ENCODE data around the gene RAPGEF5.
"Not testable (repeated sequence)": the region's sequence is repeated elsewhere in the genome, so short reads cannot be mapped to it uniquely, and the experiment has no call there.

RAPGEF5 gene

DNA sequence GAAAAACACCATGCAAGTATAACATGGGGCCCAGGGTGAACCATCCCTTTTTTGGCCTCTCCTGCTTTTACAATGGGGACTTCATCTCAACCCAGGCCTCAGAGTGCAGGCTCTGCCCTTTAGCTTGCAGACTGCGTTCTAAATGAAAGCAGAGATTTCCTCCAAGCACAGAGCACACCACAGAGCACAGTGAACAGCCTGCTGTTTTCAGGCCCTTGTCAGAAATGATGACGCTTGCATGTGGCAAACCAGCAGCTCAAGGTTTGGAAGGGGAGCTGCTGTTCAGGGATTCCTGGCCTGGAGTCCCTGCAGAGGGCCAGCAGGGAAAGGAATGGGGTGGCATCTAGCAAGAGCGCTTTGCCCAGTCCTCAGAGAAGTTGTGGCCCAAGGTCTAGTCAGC, 243.9 kb downstream of the RAPGEF5 start:
- no peak for DNase-seq

DNA sequence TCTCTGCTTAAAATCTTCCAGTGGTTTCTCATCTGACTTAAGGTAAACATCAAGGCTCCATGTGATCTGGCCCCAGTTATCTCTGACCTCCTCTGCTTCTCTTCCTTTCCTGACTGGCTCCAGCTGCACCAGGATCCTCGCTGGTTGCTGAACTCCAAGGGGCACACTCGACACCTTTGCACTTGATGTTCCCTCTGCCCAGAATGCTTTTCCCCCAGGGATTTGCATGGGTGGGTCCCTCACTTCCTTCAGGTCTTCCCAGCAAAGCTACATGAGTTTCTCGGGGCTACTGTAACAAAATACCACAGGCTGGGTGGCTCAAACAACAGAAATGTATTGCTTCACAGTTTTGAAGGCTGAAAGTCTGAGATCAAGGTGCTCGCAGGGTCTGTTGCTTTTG, 245.3 kb downstream of the RAPGEF5 start:
- DNase-seq, result no peak

DNA sequence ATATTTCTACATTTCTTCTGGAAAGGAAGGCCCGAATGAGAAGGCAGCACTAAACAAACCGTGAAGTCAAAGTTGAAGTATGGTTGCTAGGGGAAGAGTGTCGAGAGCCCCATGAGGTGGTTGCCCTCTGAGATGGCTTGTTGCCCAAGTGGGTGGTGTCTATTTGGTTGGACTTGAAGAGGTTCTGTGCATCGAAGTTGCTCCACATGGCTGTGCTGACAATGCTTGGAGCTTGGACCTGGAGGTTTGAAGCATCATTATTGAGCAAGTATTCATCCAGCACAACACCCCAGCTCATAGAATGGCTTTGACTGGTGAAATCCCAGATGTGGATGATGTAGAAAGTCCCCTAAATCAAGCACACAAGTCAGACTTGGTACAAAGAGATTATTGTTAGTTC, 246.1 kb downstream of the RAPGEF5 start:
- DNase-seq, result no peak

DNA sequence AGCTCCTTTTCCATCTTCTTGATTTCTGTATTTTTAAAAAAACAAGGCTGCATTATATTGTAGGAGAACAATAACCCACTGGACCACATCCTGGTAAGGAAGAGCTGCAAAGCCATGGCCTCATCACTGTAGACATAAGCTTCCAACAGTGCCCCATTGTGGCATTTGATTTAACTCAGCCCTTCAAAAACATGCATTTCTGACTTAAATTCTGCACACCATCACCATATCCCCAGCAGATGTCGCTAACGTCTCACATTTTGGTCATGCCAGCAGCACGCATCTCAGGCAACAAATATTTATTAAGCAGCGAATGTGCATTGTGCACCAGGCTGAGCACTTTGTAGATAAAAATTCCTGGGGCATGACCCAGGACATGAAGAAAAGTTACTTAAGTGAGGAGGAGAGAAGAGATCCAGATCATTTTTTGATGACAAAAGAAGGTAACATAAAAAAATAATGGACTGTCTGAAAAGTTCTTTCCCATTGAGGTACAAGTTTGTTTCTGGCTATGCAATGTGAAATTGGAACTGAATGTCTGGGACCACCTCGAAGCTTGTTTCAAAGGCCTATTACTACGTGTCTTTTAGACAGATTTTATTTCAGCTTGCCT, 246.6 kb downstream of the RAPGEF5 start:
- peak; percentile 43 for DNase-seq

DNA sequence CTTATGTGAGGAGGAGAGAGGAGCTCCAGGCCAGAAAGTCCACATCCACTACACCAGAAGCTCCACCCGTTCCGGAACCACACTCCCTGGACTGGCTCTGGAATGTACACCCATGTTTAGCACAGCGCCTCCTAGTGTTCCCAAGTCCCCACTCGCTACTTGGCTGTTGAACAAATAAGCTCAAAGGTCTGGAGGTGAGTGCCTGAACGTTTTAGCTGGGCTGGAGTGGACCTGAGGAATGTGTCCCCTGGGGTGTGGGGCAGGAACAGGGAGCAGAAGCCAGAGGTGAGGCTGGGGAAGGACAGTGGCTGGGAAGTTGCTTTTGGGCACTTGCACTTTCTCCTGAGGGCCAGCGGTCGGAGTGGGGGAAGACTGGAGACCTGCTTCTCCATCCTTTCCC, 247.2 kb downstream of the RAPGEF5 start:
- DNase-seq, result no peak

DNA sequence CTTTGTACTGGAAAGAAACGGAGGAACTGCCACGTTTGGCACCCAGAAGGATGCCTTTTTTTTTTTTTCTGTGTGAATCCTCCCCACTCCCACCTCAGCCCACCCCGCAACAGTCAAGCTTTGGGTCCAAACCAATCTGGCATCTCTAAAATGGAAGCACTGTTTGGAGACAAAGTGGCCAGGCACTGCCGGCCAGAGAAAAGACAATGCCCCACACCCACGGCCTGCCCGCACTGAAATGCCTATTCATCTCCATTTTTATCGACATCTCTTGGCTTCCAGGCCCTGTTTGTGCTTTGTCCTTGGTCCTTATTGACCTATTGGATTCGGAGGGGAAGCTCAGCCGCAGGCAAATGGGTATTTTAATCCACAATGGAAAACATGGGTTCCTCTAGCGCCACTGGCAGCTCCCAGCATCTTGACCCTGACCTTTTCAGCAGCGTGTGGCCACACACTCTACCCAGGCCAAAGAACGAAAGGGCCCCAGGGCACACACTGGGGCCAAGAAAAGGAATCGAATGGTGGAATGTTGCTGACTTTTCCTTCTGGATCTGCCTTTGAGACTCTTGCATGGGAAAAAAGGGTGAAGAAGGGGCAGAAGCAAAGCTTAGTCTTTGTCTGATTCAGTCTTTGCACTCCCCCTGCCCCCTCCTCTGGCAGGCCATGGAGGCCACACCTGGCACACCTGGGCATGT, 248.7 kb downstream of the RAPGEF5 start:
- no peak for DNase-seq

DNA sequence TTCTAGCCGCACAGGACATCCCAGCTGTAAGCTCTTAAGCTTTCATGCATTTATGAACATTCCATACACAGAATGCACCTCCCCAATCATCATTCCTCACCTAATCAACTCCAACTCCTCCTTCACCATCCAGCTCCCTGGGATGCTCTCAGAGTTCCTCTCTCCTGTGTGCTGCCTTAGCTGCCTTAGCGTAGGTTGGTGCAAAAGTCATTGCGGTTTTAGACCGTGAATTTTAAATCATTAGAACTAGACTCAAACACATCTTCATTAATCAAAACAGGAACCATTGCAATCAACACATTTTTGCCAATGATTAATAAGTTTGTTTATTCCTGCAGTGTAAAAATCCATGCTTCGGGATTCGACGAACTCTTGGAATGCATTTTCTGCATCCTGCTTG, 251.4 kb downstream of the RAPGEF5 start:
- DNase-seq, result no peak

DNA sequence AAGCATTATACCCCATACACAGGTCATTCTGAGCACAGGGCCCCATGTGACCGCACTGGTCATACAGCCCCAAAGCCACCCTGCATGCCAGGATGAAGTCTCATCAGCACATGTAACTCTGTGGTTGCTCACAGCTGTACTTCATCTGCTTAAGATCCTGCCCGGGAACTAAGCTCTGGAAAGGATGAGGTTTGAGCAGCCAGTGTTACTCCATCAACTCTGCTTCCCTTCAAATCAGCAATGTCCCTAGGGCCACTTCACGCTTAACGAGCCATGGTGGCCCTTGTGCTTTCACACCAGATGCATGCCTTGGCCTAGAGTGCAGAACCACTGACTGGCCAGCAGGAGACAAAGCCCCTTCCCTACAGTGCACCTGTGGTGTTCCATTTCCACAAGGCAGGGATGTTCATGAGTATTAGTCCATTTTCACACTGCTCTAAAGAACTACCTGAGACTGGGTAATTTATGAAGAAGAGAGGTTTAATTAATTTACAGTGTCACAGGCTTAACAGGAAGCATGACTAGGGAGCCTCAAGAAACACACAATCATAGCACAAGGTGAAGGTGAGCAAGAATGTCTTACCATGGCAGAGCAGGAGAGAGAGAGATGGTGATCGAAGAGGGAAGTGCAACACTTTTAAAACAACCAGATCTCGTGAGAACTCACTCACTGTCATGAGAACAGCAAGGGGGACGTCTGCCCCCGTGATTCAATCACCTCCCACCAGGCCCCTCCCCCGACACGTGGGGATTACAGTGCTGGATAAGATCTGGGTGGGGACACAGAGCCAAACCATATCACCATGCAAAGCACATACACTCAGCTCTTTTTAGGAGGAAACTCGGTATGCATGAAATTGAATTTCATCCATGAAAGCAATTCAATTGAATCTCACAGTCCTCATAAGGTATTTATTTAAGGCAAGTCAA, 262.3 kb downstream of the RAPGEF5 start:
- DNase-seq, result peak; percentile 14

DNA sequence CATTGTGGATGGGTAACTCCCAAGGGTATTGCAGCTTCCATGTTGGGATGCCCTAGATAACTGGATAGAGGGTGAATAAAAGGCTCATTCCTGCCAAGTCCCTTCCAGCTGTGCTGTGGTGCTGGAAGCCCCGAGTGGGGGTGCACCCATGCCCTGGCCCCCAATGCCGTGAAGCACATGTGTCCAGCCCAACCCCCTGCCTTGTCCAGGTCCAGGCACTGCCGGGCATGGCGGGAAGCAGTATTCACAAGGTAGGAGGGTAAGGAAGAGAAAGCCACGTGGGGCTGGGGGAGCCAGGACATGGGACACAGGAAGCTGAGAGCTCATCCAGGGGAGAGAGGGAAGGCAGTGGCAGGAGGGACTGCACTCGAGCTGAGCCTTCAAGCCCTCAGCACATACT, 263.0 kb downstream of the RAPGEF5 start:
- DNase-seq, result no peak

DNA sequence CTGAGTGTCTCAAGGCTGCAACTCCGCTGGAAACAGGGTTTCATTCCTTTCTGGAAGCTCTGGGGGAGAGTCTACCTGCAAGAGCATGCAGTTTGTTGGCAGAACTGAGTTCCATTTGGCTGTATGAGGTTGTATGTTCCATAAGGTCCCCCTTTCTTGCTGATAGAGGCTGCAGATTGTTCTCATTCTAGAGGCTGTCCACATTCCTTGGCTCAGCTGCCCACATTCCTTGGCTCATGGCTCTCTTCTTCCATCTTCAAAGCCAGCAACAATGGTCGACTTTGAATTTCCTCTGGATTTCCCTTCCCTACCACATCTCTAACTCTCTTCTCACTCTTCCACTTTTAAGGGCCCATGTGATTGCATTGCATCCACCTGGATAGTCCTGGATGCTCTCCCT, 264.0 kb downstream of the RAPGEF5 start:
- no peak for DNase-seq

DNA sequence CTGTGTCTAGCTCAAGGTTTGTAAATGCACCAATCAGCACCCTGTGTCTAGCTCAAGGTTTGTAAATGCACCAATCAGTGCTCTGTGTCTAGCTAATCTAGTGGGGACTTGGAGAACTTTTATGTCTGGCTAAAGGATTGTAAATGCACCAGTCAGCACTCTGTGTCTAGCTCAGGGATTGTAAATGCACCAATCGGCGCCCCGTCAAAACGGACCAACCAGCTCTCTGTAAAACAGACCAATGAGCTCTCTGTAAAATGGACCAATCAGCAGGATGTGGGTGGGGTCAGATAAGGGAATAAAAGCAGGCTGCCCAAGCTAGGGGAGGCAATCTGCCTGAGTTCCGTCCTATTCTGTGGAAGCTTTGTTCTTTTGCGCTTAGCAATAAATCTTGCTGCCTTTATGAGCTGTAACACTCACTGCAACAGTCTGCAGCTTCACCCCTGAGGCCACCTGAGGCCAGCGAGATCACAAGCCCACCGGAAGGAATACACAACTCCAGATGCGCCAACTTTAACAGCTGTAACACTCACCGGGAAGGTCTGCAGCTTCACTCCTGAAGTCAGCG, 265.9 kb downstream of the RAPGEF5 start:
- not testable (repeated sequence) for DNase-seq

DNA sequence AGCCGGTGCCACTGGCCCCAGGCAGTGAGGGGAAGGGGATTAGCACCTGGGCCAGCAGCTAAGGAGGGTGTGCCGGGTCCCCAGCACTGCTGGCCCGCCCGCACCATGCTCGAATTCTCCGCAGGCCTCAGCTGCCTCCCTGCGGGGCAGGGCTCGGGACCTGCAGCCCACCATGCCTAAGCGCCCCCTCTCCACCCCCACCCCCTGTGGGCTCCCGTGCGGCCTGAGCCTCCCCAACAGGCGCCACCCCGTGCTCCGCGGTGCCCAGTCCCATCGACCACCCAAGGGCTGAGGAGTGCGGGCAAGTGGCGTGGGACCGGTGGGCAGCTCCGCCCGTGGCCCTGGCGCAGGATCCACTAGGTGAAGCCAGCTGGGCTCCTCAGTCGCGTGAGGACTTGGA, 266.4 kb downstream of the RAPGEF5 start:
- no peak for DNase-seq

DNA sequence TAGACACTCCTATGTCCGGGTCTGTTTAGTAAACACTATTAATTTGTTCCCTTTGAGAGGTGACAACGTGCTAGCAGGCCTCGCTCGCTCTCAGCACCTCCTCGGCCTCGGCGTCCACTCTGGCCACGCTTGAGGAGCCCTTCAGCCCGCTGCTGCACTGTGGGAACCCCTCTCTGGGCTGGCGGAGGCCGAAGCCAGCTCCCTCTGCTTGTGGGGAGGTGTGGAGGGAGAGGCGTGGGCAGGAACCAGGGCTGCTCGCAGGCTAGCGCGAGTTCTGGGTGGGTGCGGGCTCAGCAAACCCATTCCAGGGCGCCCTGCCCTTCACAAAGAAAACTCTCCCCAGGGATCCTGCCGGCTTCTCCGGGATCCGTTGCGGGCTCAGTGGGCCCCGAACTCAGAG, 266.8 kb downstream of the RAPGEF5 start:
- DNase-seq, result no peak

DNA sequence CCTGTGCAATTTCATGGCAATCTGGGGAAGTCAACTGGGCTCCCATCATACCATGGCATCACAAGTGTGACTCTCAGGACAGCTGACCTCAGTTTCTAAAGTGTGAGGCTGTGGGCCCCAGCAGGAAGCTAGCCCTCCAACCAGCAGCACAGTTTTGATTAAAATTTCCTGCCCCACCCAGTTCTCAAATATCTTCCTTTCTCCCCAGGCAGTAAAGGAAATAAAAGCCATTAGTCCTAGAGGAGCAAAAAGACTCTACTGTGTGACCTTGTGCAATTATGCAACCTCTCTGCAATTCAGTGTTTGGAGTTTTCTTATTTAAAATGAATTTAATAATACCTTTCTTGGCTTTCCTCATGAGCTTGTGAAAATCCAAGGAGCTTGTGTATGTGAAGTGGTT, 268.1 kb downstream of the RAPGEF5 start:
- DNase-seq, result no peak

DNA sequence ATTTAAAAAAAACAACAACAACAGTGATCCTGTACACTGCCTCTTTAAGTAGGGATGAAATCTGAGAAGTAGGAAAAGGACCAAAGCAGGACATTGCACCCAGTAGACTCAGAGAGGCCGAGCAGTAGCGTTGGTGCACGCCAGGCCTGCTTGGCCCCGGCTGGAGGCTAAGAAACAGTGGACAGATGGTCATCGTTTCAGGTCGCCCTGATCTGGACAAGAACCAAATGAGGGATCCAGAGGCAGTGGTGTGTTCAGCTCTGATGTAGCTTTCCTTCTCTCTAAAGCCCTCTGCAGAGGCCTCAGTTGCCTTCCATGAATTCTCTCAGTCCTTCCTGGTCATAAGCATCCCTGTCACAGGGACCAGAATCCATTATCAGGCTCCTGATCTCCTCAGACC, 269.1 kb downstream of the RAPGEF5 start:
- DNase-seq, result no peak

DNA sequence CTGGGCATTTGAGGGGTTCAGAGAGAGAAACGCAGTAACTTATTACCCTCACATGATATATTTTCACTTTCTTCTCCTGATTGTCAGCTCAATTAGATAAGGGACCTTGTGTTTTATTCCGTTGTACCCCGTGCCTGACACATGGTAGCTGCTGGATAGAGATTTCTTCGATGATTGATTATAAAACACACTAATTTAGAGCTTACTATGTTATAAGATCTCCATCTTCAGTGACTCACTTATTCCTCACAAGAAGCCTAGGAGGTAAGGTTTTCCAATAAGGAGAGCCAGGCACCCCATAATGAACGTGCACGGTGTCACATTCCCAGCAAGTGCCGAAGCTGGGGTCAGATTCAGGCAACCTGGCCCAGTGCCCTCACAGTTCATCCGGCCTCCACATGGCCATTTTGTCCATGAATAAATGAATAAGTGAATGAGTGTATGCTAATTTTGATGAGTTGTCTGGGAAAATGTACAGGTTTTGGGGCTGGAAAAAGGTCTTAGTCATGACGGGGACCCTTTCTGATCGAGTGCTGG, 273.2 kb downstream of the RAPGEF5 start:
- DNase-seq, result no peak

DNA sequence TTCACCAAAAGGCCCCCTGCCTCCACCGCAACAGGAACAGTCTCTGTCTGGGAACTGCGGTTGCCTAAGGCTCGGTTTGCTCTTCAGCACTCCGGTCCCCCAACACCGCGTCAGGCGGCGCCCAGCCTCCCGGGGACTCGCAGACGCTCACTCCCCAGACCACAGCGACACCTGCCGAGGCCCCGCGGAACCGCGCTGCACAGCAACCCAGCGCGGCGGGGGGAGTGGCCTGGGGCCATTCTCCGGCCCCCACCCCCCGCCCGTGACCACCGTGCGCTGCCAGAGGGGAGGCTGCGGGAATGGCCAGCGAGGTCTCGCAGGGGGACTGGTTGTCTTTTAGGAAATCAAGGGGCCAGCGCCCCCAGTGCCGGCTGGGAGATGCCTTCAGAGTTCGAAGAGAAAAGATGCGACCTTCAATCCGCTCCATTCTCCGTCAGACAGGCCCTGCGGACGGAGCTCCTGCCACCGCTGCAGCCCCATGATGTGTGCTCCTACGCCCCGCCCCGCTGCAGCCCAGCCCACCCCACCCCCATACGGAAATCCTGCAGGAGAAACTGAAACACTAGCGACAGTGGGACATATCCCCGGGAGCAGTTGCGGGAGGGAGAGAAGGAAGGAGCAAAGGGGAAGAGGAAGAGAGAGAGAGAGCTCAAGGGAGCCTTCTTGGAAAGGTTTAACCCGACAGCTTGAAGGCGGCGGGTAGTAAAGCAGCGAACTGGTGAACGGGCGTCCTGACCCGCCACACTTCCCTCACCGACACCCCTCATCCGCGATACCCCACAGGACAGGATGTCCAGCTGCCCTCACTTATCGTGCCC, 273.9 kb downstream of the RAPGEF5 start:
- DNase-seq, result peak; percentile 35

DNA sequence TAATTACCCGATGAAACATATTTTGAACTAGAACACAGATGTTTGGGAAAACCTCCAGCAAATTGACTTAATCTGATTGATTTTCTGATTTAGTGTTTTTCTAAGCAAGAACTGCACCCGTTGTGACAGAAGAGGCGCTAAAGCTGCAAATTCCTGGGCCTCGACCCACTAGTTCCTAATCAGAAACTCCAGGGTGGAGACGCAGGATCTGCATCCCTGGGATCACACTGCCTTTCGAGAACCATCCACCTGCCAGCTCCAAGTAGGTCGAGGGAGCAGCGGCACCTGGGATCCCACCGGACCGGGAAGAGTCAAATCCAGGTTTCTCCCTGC, 274.4 kb downstream of the RAPGEF5 start:
- no peak for DNase-seq

DNA sequence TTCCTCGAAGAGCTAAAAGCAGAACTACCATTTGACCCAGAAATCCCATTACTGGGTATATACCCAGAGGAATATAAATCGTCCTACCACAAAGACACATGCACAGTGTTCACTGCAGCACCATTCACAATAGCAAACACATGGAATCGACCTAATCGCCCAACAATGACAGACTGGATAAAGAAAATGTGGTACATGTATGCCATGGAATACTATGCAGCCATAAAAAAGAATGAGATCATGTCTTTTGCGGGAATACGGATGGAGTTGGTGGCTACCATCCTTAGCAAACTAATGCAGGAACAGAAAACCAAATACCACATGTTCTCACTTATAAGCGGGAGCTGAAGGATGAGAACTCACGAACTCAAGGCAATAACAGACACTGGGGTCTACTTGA, 276.7 kb downstream of the RAPGEF5 start:
- not testable (repeated sequence) for DNase-seq

DNA sequence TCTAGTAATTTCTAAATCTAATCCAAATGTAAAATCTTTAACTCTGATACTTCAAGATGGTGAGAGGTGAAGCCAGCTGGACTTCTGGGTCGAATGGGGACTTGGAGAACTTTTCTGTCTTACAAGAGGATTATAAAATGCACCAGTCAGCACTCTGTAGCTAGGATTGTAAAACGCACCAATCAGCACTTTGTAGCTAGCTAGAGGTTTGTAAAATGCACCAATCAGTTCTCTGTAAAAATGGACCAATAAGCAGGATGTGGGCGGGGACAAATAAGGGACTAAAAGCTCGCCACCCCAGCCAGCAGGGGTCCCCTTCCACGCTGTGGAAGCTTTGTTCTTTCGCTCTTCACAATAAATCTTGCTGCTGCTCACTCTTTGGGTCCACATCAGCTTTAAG, 278.1 kb downstream of the RAPGEF5 start:
- not testable (repeated sequence) for DNase-seq

DNA sequence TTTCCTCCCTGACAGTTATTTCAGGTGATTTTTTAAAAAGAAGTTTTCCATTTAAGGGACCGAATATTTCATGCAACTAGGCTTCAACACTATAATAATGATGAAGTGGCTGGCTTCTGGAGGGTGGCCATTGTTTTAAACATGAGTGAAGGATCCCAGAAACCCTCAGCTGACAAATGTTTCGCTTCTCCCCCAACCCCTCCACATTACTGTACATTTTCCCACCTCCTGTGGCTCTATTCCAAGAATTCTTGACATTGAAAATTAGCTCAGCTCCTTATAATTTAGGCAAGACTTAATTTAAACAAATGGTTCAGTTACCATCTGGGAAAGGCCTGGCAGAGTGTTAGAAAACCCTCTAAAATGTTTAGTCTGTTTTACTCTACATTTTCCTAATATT, 281.4 kb downstream of the RAPGEF5 start:
- no peak for DNase-seq

DNA sequence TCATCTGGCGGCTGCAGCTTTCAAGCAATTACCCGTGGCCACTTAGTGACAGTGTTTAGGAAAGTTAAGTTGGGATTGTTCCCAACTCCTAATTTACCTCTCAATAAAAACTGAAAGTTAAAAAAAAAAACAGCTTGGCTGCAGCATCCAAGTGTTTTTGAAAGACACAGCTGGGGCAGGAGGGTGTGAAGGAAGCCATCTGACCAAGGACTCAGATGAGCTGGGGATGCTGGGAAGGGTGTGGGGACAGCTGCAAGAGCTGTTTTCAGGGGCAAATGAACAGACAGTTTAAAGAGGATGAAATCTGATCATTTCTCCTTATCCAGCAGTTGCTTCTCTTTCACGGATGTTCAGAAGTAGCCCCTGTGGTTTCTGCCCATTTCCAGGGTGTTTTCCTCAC, 282.1 kb downstream of the RAPGEF5 start:
- DNase-seq, result peak; percentile 53

Measured in NCI-H524 treated with DMSO at 0.1 percent for 48 hours (cell line).